A673 (cell line): ENCODE measurements around the gene CNPPD1. TPM values are rescaled to one million over a fixed set of nuclear protein-coding genes. Genes with fewer than 3 reads are reported as not detected.

Experiments
- BruUV-seq: library from RNA; stranded (reverse); fragments of 400-500 nt; replicated peaks from 2 replicates; lab custom pipeline; 2021; lab: Mats Ljungman, UMichigan
- CTCF ChIA-PET: fragments of 300-600 bp; sonication (Branson Sonifier 250); formaldehyde crosslinking; loops from one replicate; lab custom pipeline; 2022; ENCODE audit warnings: antibody characterized with exemption; lab: Charles Lee
- POLR2A ChIA-PET: fragments of 300-600 bp; sonication (Branson Sonifier 250); formaldehyde crosslinking; loops from one replicate; lab custom pipeline; 2022; ENCODE audit warnings: antibody characterized with exemption; ENCODE audit not compliant: low non-redundant PET; lab: Charles Lee
- DNase-seq: peaks from one replicate; pipeline ENCODE4 v3.0.0-alpha.2; 2015; ENCODE audit warnings: low spot score
- H3K27ac ChIP-seq: fragments of 200-600 bp; sonication (generic); 2 replicates; pipeline ENCODE4 v1.5.1; 2016; ENCODE audit warnings: mixed run types, low read depth, mild to moderate bottlenecking, mixed read lengths, antibody characterized with exemption, low read length; ENCODE audit not compliant: poor library complexity, severe bottlenecking
- H3K27me3 ChIP-seq: fragments of 200-600 bp; sonication (generic); replicated peaks from 2 replicates; pipeline ENCODE4 v1.6.1; 2017; ENCODE audit warnings: mixed run types, low read depth, mild to moderate bottlenecking, mixed read lengths, antibody characterized with exemption, low read length; ENCODE audit not compliant: insufficient read depth, poor library complexity
- H3K36me3 ChIP-seq: fragments of 200-600 bp; sonication (generic); 2 replicates; pipeline ENCODE4 v1.6.1; 2016; ENCODE audit warnings: mixed run types, mild to moderate bottlenecking, mixed read lengths, antibody characterized with exemption, low read length; ENCODE audit not compliant: insufficient read depth, poor library complexity, severe bottlenecking
- H3K4me1 ChIP-seq: fragments of 200-600 bp; sonication (generic); 2 replicates; pipeline ENCODE4 v1.6.1; 2017; ENCODE audit warnings: mixed run types, mild to moderate bottlenecking, mixed read lengths, antibody characterized with exemption, low read length; ENCODE audit not compliant: insufficient read depth, poor library complexity, severe bottlenecking
- H3K4me3 ChIP-seq: fragments of 200-600 bp; sonication (generic); 2 replicates; pipeline ENCODE4 v1.5.1; 2016; ENCODE audit warnings: low read depth, mixed run types, mild to moderate bottlenecking, mixed read lengths, low read length; ENCODE audit not compliant: poor library complexity, severe bottlenecking
- H3K9me3 ChIP-seq: fragments of 200-600 bp; sonication (generic); 2 replicates; pipeline ENCODE4 v1.6.1; 2016; ENCODE audit warnings: mixed run types, low read depth, mild to moderate bottlenecking, mixed read lengths, antibody characterized with exemption, low read length; ENCODE audit not compliant: poor library complexity, severe bottlenecking
- EZH2 ChIP-seq: fragments of 200-600 bp; sonication (generic); IDR thresholded peaks from 2 replicates; pipeline ENCODE4 v1.6.1; 2017; ENCODE audit warnings: borderline replicate concordance, low read depth, mild to moderate bottlenecking, mixed read lengths, antibody characterized with exemption, low read length; ENCODE audit not compliant: poor library complexity, severe bottlenecking
- intact Hi-C: fragments of 100-400 bp; cut with micrococcal nuclease; formaldehyde crosslinking; loops from one replicate; pipeline ENCODE4 v1.10.0; 2022; ENCODE audit not compliant: unreplicated experiment
- total RNA-seq: library from RNA; stranded (reverse); gene quantifications from 2 replicates; pipeline ENCODE4 v1.2.3, GENCODE V29; 2021
- TF ChIP-seq, protein P1 (sequence below): fragments of 300-800, 200-600 bp; sonication (generic); conservative IDR thresholded peaks from 2 replicates; pipeline ENCODE4 v1.5.1; 2017; ENCODE audit warnings: low read depth, mild to moderate bottlenecking, antibody characterized with exemption, low read length, moderate library complexity, mixed read lengths

CNPPD1 gene
- total RNA-seq, 1 experiment from 2014 or later, result 38.0 TPM

DNA sequence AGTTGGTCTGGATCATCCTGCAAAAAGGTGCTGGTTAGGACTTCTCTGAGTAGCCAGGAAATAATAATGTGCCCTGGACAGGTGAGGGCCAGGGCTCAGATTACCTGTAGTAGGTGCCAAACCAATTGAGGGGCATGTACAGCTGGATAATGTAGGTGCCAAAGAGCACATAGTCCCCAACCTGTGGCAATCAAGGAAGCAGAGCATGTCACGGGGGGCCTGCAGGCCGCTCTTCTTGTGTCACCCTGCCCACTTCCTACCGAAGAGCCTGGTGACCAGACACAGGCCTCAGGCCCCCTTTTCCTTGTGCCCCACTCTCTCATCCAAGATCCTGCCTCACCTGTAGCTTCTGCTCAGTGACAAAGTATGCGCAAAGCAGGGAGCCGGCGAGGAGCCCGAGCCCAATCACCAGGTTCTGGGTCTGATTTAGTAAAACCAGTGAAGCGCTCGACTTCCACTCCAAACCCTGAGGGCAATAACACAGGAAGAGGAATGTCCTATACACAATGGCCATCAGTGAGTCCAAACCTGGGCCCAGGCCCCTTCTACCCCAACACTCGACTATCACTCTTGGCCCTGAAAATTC, 36.9 kb upstream of the CNPPD1 start:
- H3K9me3 ChIP-seq, result no peaks in the 10 kb centered on the region
- ChIA-PET POLR2A (no interaction called here), CTCF (no interaction called here)
- H3K27me3 ChIP-seq, result no peaks in the 10 kb centered on the region
- no peak for DNase-seq
- intact Hi-C loops, result loop anchor here (1.0 kb wide), 1 partner anchor 81 kb away; no protein-coding TSS in a partner anchor
- peaks cover 69% of the 10 kb centered on the region for H3K36me3 ChIP-seq
- no peak overlapping the region for H3K27ac ChIP-seq
- BruUV-seq, result no TSS peak
- no peak overlapping the region for H3K4me3 ChIP-seq
- TF ChIP-seq EZH2, result no peak
- TF ChIP-seq, protein P1, sequence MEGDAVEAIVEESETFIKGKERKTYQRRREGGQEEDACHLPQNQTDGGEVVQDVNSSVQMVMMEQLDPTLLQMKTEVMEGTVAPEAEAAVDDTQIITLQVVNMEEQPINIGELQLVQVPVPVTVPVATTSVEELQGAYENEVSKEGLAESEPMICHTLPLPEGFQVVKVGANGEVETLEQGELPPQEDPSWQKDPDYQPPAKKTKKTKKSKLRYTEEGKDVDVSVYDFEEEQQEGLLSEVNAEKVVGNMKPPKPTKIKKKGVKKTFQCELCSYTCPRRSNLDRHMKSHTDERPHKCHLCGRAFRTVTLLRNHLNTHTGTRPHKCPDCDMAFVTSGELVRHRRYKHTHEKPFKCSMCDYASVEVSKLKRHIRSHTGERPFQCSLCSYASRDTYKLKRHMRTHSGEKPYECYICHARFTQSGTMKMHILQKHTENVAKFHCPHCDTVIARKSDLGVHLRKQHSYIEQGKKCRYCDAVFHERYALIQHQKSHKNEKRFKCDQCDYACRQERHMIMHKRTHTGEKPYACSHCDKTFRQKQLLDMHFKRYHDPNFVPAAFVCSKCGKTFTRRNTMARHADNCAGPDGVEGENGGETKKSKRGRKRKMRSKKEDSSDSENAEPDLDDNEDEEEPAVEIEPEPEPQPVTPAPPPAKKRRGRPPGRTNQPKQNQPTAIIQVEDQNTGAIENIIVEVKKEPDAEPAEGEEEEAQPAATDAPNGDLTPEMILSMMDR, result no peak
- peaks cover 19% of the 10 kb centered on the region for H3K4me1 ChIP-seq

DNA sequence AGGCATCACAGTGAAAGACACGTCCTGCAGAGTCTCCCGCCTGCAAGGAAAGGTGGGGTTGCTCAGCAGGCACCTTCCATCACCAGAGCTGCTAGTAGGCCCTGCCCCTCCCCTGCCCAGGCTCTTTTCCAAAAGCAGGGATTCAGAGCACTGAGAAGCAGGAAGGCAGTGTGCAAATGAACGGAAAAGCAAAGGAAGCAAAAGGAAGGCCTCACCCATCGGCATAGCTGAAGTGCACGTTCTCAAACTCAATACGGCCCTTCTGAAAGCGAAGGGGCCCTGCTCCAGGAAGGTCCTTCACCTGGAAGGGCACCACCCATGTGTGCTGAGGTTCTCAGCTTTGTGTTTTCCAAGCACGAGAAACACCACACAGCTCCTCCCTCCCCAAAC, 36.3 kb upstream of the CNPPD1 start:
- H3K27me3 ChIP-seq, result no peaks in the 10 kb centered on the region
- peaks cover 19% of the 10 kb centered on the region for H3K4me1 ChIP-seq
- ChIA-PET POLR2A (no interaction called here), CTCF (no interaction called here)
- BruUV-seq, result no TSS peak
- intact Hi-C loops, result loop anchor here (1.0 kb wide), 1 partner anchor 81 kb away; no protein-coding TSS in a partner anchor
- no peak overlapping the region for H3K27ac ChIP-seq
- no peak overlapping the region for H3K4me3 ChIP-seq
- TF ChIP-seq EZH2, result no peak
- TF ChIP-seq, protein P1, result no peak
- no peaks in the 10 kb centered on the region for H3K9me3 ChIP-seq
- no peak for DNase-seq
- H3K36me3 ChIP-seq, result peaks cover 71% of the 10 kb centered on the region

DNA sequence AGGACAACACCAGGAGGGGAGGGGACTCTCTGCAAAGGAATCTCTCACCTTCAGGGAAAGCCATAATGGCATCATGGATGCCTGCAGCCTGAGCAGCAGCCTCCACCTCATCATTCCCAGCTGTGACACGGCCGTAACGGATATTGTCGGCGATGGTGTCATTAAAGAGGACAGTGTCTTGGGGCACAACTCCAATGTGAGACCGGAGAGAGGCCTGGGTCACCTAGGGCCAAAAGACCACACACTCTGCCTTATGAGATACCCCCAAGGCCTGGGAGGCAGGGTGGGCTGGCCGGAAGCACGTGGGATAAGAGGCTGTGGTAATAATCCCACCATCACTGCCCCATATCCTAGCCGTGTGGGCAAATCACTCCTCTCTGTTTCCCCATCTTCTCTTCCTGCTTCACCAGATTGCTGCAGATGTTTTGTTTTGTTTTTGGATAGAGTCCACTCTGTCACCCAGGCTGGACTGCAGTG, 34.2 kb upstream of the CNPPD1 start:
- no peak overlapping the region for H3K27ac ChIP-seq
- TF ChIP-seq, protein P1, result no peak
- no peak for TF ChIP-seq EZH2
- CTCF ChIA-PET, result interaction anchor here (0.8 kb wide), 1 partner anchor 39 kb away, joined by 7 read pairs; no protein-coding TSS in a partner anchor
- H3K27me3 ChIP-seq, result no peaks in the 10 kb centered on the region
- peaks cover 15% of the 10 kb centered on the region for H3K4me1 ChIP-seq
- H3K36me3 ChIP-seq, result peaks cover 62% of the 10 kb centered on the region
- POLR2A ChIA-PET, result no interaction called here
- BruUV-seq, result no TSS peak
- intact Hi-C loops, result no loop called here
- no peaks in the 10 kb centered on the region for H3K9me3 ChIP-seq
- H3K4me3 ChIP-seq, result no peak overlapping the region
- DNase-seq, result no peak
